ENCODE measurements around the gene PDCL2.

The PDCL2 gene

DNA sequence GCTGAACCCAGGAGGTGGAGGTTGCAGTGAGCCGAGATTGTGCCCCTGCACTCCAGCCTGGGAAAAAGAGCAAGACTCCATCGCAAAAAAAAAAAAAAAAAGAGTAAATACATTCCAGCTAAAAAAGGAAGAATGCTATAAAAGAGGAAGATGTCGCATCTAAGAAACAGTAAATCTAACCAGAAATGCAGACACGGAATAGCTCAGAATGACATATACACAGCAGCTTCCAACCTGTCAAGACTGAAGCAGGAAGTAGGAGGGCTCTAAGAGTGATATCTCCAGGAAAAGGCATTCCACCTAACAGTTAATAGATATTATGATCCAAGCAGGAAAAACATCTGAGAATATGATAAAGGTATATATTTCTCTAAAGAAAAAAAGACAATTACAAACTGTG, 61.4 kb downstream of the PDCL2 start:
- no peak for DNase-seq

DNA sequence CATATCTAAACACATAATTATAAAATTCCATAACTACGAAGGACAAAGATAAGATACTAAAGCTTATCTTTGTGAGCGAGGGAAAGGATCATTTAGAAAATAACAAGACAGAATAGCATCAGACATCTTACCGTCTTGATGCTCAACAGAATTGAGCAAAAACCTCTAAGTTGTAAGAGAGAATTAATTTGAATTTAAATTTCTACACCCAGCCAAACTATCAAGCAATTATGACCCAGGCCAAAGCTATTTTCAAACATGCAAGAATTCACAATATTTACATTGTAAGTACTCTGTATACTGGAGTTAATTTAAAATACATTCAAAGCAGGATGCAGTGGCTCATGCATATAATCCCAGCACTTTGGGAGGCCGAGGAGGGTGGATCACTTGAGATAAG, 61.9 kb downstream of the PDCL2 start:
- no peak for DNase-seq

DNA sequence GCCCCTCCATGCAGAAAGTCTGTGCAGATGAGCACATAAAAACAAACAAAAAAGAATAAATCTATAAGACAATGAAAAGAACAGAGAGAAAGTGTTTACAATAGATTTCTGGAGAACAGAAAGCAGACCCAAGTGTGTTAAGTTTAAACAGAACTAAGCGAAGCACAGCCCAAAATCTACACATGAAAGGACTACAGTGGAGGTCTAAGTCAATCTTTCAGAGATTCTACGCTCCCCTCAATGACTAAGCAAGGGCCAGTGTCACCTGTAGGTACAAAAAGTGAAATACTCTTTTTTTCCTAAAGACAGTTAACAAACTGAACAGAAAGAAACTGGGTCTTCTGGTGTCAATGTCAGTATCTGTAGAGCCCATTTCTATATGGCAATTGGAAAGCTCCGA, 63.6 kb downstream of the PDCL2 start:
- DNase-seq, result no peak

DNA sequence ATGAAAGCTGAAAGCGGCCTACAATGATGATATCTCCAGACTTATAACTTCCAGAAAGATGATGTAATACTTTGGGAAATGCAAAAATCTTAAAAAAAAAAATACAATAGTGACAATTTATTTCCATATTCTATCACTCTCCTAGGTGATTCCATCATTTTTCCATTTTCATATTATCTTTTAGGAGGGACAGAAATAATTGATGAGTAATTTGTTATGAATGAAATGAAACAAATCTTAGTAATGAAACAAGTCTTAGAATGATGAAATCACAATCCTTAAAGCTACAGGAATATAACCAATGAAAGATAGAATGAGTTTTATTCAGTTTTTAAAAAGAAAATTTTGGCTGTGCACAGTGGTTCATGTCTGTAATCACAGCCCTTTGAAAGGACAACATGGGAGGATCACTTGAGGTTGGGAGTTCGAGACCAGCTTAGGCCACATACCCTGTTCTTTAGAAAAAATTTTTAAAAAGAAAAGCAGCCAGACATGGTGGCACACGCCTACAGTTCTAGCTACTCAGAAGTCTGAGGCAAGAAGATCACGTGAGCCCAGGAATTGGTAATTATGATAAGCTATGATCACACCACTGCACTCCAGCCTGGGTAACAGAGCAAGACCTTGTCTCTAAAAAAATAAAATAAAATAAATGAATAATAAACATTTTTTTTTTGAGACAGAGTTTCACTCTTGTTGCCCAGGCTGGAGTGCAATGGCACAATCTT, 67.0 kb downstream of the PDCL2 start:
- DNase-seq, result no peak

DNA sequence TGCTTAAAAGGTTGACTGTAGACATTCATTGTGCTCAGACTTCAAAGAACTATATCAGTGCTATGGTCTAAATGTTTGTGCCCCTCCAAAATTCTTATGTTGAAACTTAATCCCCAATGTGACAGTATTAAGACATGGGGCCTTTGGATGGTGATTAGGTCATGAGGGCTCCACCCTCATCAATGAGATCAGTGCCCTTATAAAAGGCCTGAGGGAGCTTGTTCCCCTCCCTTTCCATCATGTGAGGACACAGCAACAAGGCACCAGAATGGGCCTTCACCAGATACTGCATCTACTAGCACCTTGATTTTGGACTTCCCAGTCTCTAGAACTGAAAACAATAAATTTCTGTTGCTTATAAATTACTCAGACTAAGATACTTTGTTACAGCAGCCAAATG, 73.6 kb downstream of the PDCL2 start:
- no peak for DNase-seq

DNA sequence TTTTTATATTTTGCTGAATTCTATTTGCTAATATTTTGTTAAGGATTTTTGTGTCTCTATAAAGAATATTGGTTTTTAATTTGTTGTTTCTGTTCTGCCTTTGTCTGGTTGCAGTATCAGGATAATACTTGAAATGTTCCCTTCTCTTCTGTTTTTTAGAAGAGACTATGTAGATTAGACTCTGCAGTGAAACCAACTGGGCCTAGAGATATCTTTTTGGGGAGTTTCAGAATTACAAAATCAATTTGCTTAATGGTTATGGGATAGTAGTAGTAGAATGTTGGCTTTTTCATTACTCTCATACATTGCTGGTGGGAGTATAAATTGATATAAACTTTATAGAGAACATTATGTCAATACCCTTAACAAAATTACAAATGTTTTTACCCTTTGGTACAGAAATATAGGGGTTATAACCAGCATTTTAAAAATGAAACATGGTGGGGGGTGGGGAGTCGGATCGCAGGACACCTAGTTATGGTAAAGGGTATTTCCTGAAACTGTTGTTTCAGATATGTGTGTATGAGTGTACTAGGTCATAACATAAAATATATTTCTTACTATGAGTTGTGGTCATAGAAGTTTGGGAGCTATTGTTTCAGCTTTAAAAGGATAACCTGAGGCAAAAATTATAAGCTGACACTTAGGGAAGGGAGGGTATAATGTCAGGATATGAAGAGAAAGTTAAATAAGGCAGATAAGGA, 74.4 kb downstream of the PDCL2 start:
- DNase-seq, result no peak

DNA sequence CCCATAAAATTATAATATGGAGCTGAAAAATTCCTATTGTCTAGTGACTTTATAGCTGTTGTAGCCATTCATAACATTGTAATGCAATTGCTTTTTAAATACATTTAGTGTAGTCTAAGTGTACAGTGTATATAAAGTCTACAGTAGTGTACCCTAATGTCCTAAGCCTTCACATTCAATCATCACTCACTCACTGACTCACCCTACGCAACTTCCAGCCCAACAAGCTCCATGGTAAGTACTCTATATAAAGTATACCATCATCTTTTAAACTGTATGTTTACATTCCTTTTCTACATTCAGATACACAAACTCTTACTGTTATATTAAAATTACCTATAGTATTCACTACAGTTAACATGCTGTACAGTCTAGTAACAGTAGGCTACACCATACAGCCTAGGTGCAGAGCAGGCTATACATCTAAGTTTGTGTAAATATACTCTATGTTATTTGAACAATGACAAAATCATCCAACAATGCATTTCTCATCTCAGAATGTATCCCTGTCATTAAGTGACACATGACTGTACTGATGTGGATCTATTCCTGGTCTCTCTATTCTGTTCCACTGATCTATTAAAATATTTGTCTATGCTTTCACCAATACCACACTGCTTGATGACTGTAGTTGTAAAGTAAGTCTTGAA, 79.0 kb downstream of the PDCL2 start:
- no peak for DNase-seq

DNA sequence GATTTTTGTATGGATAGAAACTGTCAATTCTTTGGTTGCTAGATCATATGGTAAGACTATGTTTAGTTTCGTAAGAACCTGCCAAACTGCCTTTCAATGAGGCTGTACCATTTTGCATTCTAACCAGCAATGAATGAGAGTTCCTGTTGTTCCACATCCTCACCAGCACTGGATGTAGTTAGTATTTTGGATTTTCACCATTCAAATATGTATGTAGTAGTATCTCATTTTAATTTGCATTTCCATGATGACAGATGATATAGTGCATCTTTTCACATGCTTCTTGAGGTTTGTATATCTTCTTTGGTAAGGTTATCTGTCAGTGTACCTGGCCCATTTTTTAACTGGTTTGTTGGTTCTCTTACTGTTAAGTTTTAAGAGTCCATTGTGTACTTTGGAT, 80.0 kb downstream of the PDCL2 start:
- DNase-seq, result no peak

DNA sequence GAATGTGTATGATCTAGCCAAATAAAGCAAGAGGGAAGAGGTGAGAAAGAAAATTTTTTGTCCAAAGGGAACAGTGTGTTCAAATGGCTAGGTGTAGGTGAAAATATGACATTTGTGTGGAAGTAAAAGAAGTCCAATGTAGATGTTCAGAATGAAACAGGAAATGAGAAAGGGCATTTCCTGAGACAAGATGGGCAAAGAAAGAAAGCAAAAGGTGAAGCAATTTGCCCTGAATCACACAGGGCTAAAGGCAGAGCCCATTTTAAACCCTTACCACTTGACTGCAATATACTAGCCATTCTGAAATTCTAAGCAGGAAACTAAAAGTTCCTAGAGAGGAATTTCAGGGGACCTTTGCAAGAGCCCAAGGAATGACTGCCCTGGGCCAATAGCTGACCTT, 81.4 kb downstream of the PDCL2 start:
- no peak for DNase-seq

DNA sequence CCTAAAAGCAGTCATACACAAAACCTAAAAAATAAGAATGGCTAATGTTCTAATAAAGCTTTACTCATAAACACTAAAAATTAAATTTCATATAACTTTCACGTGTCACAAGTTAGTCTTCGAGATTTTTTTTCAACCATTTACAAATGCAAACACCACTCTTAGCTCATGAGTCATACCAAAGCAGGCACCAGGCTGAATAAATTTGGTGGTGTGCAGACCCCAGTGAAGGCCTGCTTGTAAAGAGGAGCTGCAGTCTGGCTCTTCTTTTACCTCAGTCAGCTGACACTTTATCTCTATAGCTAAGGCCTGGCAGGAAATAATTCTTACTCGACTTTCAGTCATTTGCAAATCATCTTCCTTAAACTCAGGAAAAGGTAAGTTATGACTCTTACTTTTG, 82.8 kb downstream of the PDCL2 start:
- DNase-seq, result no peak

DNA sequence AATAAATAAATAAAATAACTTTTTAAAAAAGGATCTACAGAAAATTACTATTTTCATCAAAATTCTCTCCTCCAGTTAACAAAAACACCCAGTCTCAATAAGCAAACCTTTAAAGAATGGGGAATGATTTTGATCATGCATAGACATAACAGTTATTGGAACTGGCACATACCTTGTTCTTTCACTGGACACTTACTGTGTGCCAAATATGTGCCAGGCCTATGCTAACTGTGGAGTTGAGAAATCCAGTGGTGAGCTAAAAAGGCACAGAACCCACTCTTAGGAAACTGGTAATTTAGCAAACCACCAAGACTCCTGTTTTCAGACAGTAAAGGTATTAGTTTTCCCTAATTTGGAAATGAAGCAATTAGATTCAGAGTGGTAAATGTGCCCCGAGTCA, 84.4 kb downstream of the PDCL2 start:
- no peak for DNase-seq
